IMR-90 (cell line): ENCODE data around the gene ROBO1. TPM values are rescaled to one million over a fixed set of nuclear protein-coding genes. Genes with fewer than 3 reads are reported as not detected.
A peak's percentile ranks its signal among the peaks of the same experiment; 100 is the strongest.

ENCODE experiments used
- ATAC-seq: fragments of 200-7000 bp; cut with Tn5 transposase; 2 replicates; pipeline ENCODE4 v1.9.1; 2020; ENCODE audit warnings: low read depth, mild to moderate bottlenecking, moderate library complexity
- BruUV-seq: library from RNA; stranded (reverse); fragments of 400-500 nt; replicated peaks from 2 replicates; lab custom pipeline; 2021; lab: Mats Ljungman, UMichigan
- CTCF ChIA-PET: fragments of 300-600 bp; formaldehyde crosslinking; extraction: SDS; loops from one replicate; lab custom pipeline; 2021; ENCODE audit warnings: antibody characterized with exemption; lab: Yijun Ruan, JAX
- POLR2A ChIA-PET: fragments of 300-600 bp; sonication (Branson Sonifier 250); formaldehyde crosslinking; loops from one replicate; lab custom pipeline; 2022; ENCODE audit warnings: antibody characterized with exemption; ENCODE audit not compliant: unreplicated experiment; lab: Charles Lee
- DNase-seq: peaks from one replicate; pipeline ENCODE4 v3.0.0; 2013
- H2AFZ ChIP-seq: replicated peaks from 2 replicates; pipeline ENCODE3; 2013; ENCODE audit warnings: low read length, mild to moderate bottlenecking; ENCODE audit not compliant: poor library complexity
- H2AK5ac ChIP-seq: 2 replicates; pipeline ENCODE4 v1.6.1; 2013; ENCODE audit warnings: low read depth, low read length, inconsistent platforms
- H2AK9ac ChIP-seq: replicated peaks from 2 replicates; pipeline ENCODE3; 2013; ENCODE audit warnings: mild to moderate bottlenecking, low read depth, low read length, moderate library complexity; ENCODE audit not compliant: poor library complexity
- H2BK120ac ChIP-seq: 2 replicates; pipeline ENCODE4 v1.6.1; 2013; ENCODE audit warnings: low read depth, low read length, inconsistent platforms
- H2BK15ac ChIP-seq: 3 replicates; pipeline ENCODE4 v1.6.1; 2013; ENCODE audit warnings: low read depth, low read length, inconsistent platforms
- H2BK20ac ChIP-seq: 2 replicates; pipeline ENCODE4 v1.6.1; 2013; ENCODE audit warnings: low read depth, mild to moderate bottlenecking, inconsistent platforms, low read length, moderate library complexity
- H2BK5ac ChIP-seq: 2 replicates; pipeline ENCODE4 v1.6.1; 2013; ENCODE audit warnings: mild to moderate bottlenecking, low read depth, low read length, inconsistent platforms; ENCODE audit not compliant: poor library complexity, severe bottlenecking
- H3K14ac ChIP-seq: replicated peaks from 2 replicates; pipeline ENCODE4 v1.6.1; 2013; ENCODE audit warnings: low read depth, low read length, inconsistent platforms
- H3K18ac ChIP-seq: 2 replicates; pipeline ENCODE4 v1.6.1; 2013; ENCODE audit warnings: low read depth, low read length, control low read depth
- H3K23ac ChIP-seq: 2 replicates; pipeline ENCODE4 v1.6.1; 2013; ENCODE audit warnings: low read depth, low read length, inconsistent platforms
- H3K27ac ChIP-seq: 2 replicates; pipeline ENCODE4 v1.5.1; 2013; ENCODE audit warnings: mild to moderate bottlenecking, control low read depth, low read length; ENCODE audit not compliant: insufficient read depth
- H3K27me3 ChIP-seq: 2 replicates; pipeline ENCODE4 v1.6.1; 2013; ENCODE audit warnings: low read length; ENCODE audit not compliant: control insufficient read depth, insufficient read depth
- H3K36me3 ChIP-seq: 2 replicates; pipeline ENCODE4 v1.6.1; 2013; ENCODE audit warnings: low read length, mixed read lengths; ENCODE audit not compliant: control insufficient read depth, insufficient read depth
- H3K4ac ChIP-seq: 2 replicates; pipeline ENCODE4 v1.6.1; 2013; ENCODE audit warnings: low read depth, low read length, inconsistent platforms
- H3K4me1 ChIP-seq: 2 replicates; pipeline ENCODE4 v1.6.1; 2013; ENCODE audit warnings: low read length, mixed read lengths; ENCODE audit not compliant: control insufficient read depth, insufficient read depth
- H3K4me2 ChIP-seq: 2 replicates; pipeline ENCODE4 v1.6.1; 2013; ENCODE audit warnings: low read depth, mild to moderate bottlenecking, control low read depth, low read length, moderate library complexity
- H3K4me3 ChIP-seq: 2 replicates; pipeline ENCODE4 v1.5.1; 2013; ENCODE audit warnings: low read depth, mild to moderate bottlenecking, control low read depth, low read length, moderate library complexity; ENCODE audit not compliant: insufficient read depth
- H3K56ac ChIP-seq: 2 replicates; pipeline ENCODE4 v1.6.1; 2013; ENCODE audit warnings: low read length, inconsistent platforms; ENCODE audit not compliant: insufficient read depth; ENCODE audit errors: extremely low read depth
- H3K79me1 ChIP-seq, 2 experiments: 2 replicates each; pipeline ENCODE4 v1.6.1; 2013; ENCODE audit warnings: low read length in 2 of 2, inconsistent platforms in 1 of 2, low read depth in 1 of 2
- H3K9ac ChIP-seq: 2 replicates; pipeline ENCODE4 v1.6.1; 2013; ENCODE audit warnings: low read depth, low read length, control low read depth
- H3K9me1 ChIP-seq: 2 replicates; pipeline ENCODE4 v1.6.1; 2013; ENCODE audit warnings: low read length, inconsistent platforms; ENCODE audit not compliant: insufficient read depth
- H3K9me3 ChIP-seq: 2 replicates; pipeline ENCODE4 v1.6.1; 2013; ENCODE audit warnings: low read length; ENCODE audit not compliant: control insufficient read depth, insufficient read depth
- H4K20me1 ChIP-seq: 2 replicates; pipeline ENCODE4 v1.6.1; 2013; ENCODE audit warnings: low read length, inconsistent platforms; ENCODE audit not compliant: insufficient read depth
- H4K5ac ChIP-seq: 2 replicates; pipeline ENCODE4 v1.6.1; 2013; ENCODE audit warnings: mild to moderate bottlenecking, low read depth, low read length, control low read depth
- H4K8ac ChIP-seq, 2 experiments: 2 replicates each; pipeline ENCODE4 v1.6.1; 2013; ENCODE audit warnings: low read depth in 2 of 2, low read length in 2 of 2, control low read depth in 1 of 2, inconsistent platforms in 1 of 2
- H4K91ac ChIP-seq: 2 replicates; pipeline ENCODE4 v1.6.1; 2013; ENCODE audit warnings: low read depth, low read length, inconsistent platforms; ENCODE audit not compliant: insufficient read depth
- BHLHE40 ChIP-seq: fragments of 150-350 bp; IDR thresholded peaks from 2 replicates; pipeline ENCODE4 v1.6.1; 2016; ENCODE audit warnings: mild to moderate bottlenecking, low read depth, low read length
- CHD1 ChIP-seq: IDR thresholded peaks from 2 replicates; pipeline ENCODE4 v1.6.1; 2012; ENCODE audit warnings: low read depth, low read length, improper control_type of control experiment
- CTCF ChIP-seq: conservative IDR thresholded peaks from 2 replicates; pipeline ENCODE4 v1.5.1; 2012; ENCODE audit warnings: mild to moderate bottlenecking, low read depth, low read length, improper control_type of control experiment
- ELK1 ChIP-seq: fragments of 150-350 bp; IDR thresholded peaks from 2 replicates; pipeline ENCODE4 v1.6.1; 2016; ENCODE audit warnings: low read depth, mild to moderate bottlenecking, low read length, moderate library complexity, borderline replicate concordance
- FOS ChIP-seq: fragments of 150-350 bp; IDR thresholded peaks from 2 replicates; pipeline ENCODE4 v1.6.1; 2016; ENCODE audit warnings: low read depth, low read length
- MAFK ChIP-seq: IDR thresholded peaks from 2 replicates; pipeline ENCODE4 v1.6.1; 2012; ENCODE audit warnings: low read depth, low read length, improper control_type of control experiment
- MAZ ChIP-seq: IDR thresholded peaks from 2 replicates; pipeline ENCODE4 v1.6.1; 2012; ENCODE audit warnings: low read depth, mild to moderate bottlenecking, low read length, improper control_type of control experiment, moderate library complexity, borderline replicate concordance
- MXI1 ChIP-seq: IDR thresholded peaks from 2 replicates; pipeline ENCODE4 v1.6.1; 2012; ENCODE audit warnings: low read depth, mild to moderate bottlenecking, low read length, moderate library complexity, borderline replicate concordance
- NFE2L2 ChIP-seq: fragments of 150-350 bp; IDR thresholded peaks from 2 replicates; pipeline ENCODE4 v1.6.1; 2016; ENCODE audit warnings: low read depth, mild to moderate bottlenecking, low read length
- POLR2A ChIP-seq: IDR thresholded peaks from 2 replicates; pipeline ENCODE4 v1.6.1; 2012; ENCODE audit warnings: mild to moderate bottlenecking, low read depth, low read length
- RAD21 ChIP-seq: IDR thresholded peaks from 2 replicates; pipeline ENCODE4 v1.6.1; 2012; ENCODE audit warnings: low read length, improper control_type of control experiment
- RCOR1 ChIP-seq: IDR thresholded peaks from 2 replicates; pipeline ENCODE4 v1.6.1; 2012; ENCODE audit warnings: mild to moderate bottlenecking, low read length, improper control_type of control experiment; ENCODE audit not compliant: insufficient replicate concordance
- RFX5 ChIP-seq: IDR thresholded peaks from 2 replicates; pipeline ENCODE4 v1.8.0; 2012; ENCODE audit warnings: low read depth, mild to moderate bottlenecking, low read length, moderate library complexity
- SMC3 ChIP-seq: fragments of 150-350 bp; IDR thresholded peaks from 2 replicates; pipeline ENCODE4 v1.6.1; 2016; ENCODE audit warnings: low read depth, mild to moderate bottlenecking, antibody characterized with exemption, low read length, moderate library complexity
- USF2 ChIP-seq: fragments of 150-350 bp; IDR thresholded peaks from 2 replicates; pipeline ENCODE4 v1.6.1; 2017; ENCODE audit warnings: mild to moderate bottlenecking, antibody characterized with exemption, low read length, low read depth
- WGBS, 2 experiments: methylation state at CpG; one replicate each; pipeline versions ENCODE4 v1.1.5 to v1.1.7; 2013; ENCODE audit warnings: missing lambda C conversion rate in 2 of 2; ENCODE audit not compliant: insufficient read length in 1 of 2; ENCODE audit errors: extremely low coverage in 2 of 2; 5-methylcytosine and 5-hydroxymethylcytosine counted together
- dilution Hi-C: fragments of 300-500 bp; cut with HindIII; formaldehyde crosslinking; loops from one replicate; pipeline ENCODE4 v1.14.3; 2018; ENCODE audit warnings: low sequenced_read_pairs; ENCODE audit not compliant: unreplicated experiment
- in situ Hi-C: fragments of 300-500 bp; cut with MboI; formaldehyde crosslinking; loops from 3 replicates; pipeline ENCODE4 v1.14.3; 2019; ENCODE audit warnings: low sequenced_read_pairs, inconsistent platforms, mixed read lengths
- intact Hi-C: fragments of 100-400 bp; cut with micrococcal nuclease; formaldehyde crosslinking; loops from 2 replicates; pipeline ENCODE4 v1.10.0; 2022
- polyA plus RNA-seq, 3 experiments: library from polyadenylated mRNA; depleted of rRNA; stranded (reverse); fragments of >200 nt; gene quantifications; 2 replicates each; pipeline ENCODE4 v1.2.3, GENCODE V29; 2012; ENCODE audit warnings: low replicate concordance in 1 of 3
- total RNA-seq: library from RNA; depleted of rRNA; stranded (reverse); fragments of >200 nt; gene quantifications from 2 replicates; pipeline ENCODE4 v1.2.3, GENCODE V29; 2012

The ROBO1 gene
- total and polyA plus RNA-seq, 2 of the 4 experiments (the other 2 are of a cell fraction) = 24.1 to 53.9 TPM

GRCh38 chr3:79297245-79297960 lies 470.4 kb downstream of the ROBO1 start:
- no peak overlapping the region; a peak in 1 of 4 replicates for H4K8ac ChIP-seq
- H4K5ac ChIP-seq = no peak overlapping the region
- peak overlapping the region; percentile 67; the same call in 1 of the 2 replicates for H3K18ac ChIP-seq
- H3K36me3 ChIP-seq = no peaks in the 10 kb centered on the region
- no peak overlapping the region for H3K4me3 ChIP-seq
- no peak overlapping the region for H3K4ac ChIP-seq
- no peak overlapping the region for H2AK9ac ChIP-seq
- no peaks in the 10 kb centered on the region for H3K79me1 ChIP-seq
- no peak overlapping the region for H3K23ac ChIP-seq
- no peaks in the 10 kb centered on the region for H3K27me3 ChIP-seq
- no peak overlapping the region for H3K14ac ChIP-seq
- H4K91ac ChIP-seq = no peak overlapping the region
- dilution Hi-C loops = no loop called here
- no peaks in the 10 kb centered on the region for H3K9me3 ChIP-seq
- DNase-seq (peak; percentile 97), ATAC-seq (peak; percentile 97)
- POLR2A ChIA-PET = no interaction called here
- H3K9me1 ChIP-seq = no peaks in the 10 kb centered on the region
- H2BK120ac ChIP-seq = no peak overlapping the region
- H3K4me2 ChIP-seq = peak overlapping the region; percentile 60
- BruUV-seq = no TSS peak
- CTCF ChIA-PET = no interaction called here
- no peak overlapping the region for H2AK5ac ChIP-seq
- H2BK15ac ChIP-seq = no peak overlapping the region
- H3K9ac ChIP-seq = no peak overlapping the region
- no peak overlapping the region for H3K56ac ChIP-seq
- no CpG with 5 or more reads among the region's 1 CpG for WGBS, 2 experiments
- no peak overlapping the region for H3K27ac ChIP-seq
- no peaks in the 10 kb centered on the region for H4K20me1 ChIP-seq
- H2AFZ ChIP-seq = no peak overlapping the region
- intact Hi-C loops = loop anchor here (5.0 kb wide), 1 partner anchor 210 kb away; no protein-coding TSS in a partner anchor
- no peak overlapping the region for H2BK20ac ChIP-seq
- in situ Hi-C loops = no loop called here
- H2BK5ac ChIP-seq = peak overlapping the region; percentile 73
- H3K4me1 ChIP-seq = peaks cover 4% of the 10 kb centered on the region
- TF ChIP-seq NFE2L2 (no peak), CTCF (no peak), POLR2A (no peak), ELK1 (no peak), USF2 (no peak), RFX5 (no peak), BHLHE40 (peak; percentile 80), SMC3 (no peak), RAD21 (no peak), FOS (peak; percentile 97), MAFK (peak; percentile 24; the same call in 1 of the 2 replicates), MXI1 (no peak), CHD1 (no peak), MAZ (0 out of 2 replicates have a peak, but pooled peaks have one; percentile 17), RCOR1 (peak; percentile 69)
